ENCODE results near the gene TFEB.

DNA sequence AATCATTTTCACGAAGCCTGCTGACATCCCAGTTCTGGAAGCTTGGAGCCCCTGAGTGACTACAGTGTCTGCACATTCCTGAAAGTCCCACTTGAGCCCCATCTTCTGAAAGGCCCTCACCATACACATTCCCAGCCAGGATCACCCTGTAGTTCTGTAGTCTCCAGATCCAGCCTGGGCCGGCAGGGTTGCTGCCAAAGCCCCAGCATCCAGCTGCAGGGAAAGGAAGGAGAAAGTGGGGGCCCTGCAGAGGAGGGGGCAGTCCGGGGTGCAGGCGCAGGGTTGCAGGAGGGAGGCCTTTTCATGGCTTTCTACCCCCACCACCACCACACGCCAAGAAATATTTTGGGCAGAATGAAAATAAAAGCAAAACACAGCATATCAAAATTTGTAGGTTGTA, 71.1 kb downstream of the TFEB start:
- TF ChIP-seq, protein P1, sequence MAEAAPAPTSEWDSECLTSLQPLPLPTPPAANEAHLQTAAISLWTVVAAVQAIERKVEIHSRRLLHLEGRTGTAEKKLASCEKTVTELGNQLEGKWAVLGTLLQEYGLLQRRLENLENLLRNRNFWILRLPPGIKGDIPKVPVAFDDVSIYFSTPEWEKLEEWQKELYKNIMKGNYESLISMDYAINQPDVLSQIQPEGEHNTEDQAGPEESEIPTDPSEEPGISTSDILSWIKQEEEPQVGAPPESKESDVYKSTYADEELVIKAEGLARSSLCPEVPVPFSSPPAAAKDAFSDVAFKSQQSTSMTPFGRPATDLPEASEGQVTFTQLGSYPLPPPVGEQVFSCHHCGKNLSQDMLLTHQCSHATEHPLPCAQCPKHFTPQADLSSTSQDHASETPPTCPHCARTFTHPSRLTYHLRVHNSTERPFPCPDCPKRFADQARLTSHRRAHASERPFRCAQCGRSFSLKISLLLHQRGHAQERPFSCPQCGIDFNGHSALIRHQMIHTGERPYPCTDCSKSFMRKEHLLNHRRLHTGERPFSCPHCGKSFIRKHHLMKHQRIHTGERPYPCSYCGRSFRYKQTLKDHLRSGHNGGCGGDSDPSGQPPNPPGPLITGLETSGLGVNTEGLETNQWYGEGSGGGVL (tag by site-specific recombination; IDR thresholded peaks at IDR 0.05): no peak
- TF ChIP-seq, protein P2, sequence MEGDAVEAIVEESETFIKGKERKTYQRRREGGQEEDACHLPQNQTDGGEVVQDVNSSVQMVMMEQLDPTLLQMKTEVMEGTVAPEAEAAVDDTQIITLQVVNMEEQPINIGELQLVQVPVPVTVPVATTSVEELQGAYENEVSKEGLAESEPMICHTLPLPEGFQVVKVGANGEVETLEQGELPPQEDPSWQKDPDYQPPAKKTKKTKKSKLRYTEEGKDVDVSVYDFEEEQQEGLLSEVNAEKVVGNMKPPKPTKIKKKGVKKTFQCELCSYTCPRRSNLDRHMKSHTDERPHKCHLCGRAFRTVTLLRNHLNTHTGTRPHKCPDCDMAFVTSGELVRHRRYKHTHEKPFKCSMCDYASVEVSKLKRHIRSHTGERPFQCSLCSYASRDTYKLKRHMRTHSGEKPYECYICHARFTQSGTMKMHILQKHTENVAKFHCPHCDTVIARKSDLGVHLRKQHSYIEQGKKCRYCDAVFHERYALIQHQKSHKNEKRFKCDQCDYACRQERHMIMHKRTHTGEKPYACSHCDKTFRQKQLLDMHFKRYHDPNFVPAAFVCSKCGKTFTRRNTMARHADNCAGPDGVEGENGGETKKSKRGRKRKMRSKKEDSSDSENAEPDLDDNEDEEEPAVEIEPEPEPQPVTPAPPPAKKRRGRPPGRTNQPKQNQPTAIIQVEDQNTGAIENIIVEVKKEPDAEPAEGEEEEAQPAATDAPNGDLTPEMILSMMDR (tag by site-specific recombination; IDR thresholded peaks at IDR 0.05): no peak
- TF ChIP-seq SALL2 (tag by site-specific recombination; IDR thresholded peaks at IDR 0.05; ENCODE audit: borderline replicate concordance) (no peak), ZNF10 (tag by site-specific recombination; IDR thresholded peaks at IDR 0.05) (no peak), ZNF768 (tag by site-specific recombination; IDR thresholded peaks at IDR 0.05) (no peak)
- TF ChIP-seq, protein P3, sequence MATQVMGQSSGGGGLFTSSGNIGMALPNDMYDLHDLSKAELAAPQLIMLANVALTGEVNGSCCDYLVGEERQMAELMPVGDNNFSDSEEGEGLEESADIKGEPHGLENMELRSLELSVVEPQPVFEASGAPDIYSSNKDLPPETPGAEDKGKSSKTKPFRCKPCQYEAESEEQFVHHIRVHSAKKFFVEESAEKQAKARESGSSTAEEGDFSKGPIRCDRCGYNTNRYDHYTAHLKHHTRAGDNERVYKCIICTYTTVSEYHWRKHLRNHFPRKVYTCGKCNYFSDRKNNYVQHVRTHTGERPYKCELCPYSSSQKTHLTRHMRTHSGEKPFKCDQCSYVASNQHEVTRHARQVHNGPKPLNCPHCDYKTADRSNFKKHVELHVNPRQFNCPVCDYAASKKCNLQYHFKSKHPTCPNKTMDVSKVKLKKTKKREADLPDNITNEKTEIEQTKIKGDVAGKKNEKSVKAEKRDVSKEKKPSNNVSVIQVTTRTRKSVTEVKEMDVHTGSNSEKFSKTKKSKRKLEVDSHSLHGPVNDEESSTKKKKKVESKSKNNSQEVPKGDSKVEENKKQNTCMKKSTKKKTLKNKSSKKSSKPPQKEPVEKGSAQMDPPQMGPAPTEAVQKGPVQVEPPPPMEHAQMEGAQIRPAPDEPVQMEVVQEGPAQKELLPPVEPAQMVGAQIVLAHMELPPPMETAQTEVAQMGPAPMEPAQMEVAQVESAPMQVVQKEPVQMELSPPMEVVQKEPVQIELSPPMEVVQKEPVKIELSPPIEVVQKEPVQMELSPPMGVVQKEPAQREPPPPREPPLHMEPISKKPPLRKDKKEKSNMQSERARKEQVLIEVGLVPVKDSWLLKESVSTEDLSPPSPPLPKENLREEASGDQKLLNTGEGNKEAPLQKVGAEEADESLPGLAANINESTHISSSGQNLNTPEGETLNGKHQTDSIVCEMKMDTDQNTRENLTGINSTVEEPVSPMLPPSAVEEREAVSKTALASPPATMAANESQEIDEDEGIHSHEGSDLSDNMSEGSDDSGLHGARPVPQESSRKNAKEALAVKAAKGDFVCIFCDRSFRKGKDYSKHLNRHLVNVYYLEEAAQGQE (tag by site-specific recombination; IDR thresholded peaks at IDR 0.05): no peak
- TF ChIP-seq, protein P4, sequence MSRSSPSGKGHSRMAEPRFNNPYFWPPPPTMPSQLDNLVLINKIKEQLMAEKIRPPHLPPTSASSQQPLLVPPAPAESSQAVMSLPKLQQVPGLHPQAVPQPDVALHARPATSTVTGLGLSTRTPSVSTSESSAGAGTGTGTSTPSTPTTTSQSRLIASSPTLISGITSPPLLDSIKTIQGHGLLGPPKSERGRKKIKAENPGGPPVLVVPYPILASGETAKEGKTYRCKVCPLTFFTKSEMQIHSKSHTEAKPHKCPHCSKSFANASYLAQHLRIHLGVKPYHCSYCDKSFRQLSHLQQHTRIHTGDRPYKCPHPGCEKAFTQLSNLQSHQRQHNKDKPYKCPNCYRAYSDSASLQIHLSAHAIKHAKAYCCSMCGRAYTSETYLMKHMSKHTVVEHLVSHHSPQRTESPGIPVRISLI (tag by site-specific recombination; IDR thresholded peaks at IDR 0.05): no peak
